ENCODE measurements around the gene APOBEC4. TPM values are rescaled to one million over a fixed set of nuclear protein-coding genes. Genes with fewer than 3 reads are reported as not detected.

The APOBEC4 gene
- total and polyA plus RNA-seq, 2 of the 4 experiments (the other 2 are of a cell fraction), result not detected

GRCh38 chr1:183605904-183606303 is 47.2 kb downstream of the APOBEC4 start (continued):
- TF ChIP-seq CTCF (conservative IDR thresholded peaks at IDR 0.05; ENCODE audit: low read depth, low read length), result no peak

DNA sequence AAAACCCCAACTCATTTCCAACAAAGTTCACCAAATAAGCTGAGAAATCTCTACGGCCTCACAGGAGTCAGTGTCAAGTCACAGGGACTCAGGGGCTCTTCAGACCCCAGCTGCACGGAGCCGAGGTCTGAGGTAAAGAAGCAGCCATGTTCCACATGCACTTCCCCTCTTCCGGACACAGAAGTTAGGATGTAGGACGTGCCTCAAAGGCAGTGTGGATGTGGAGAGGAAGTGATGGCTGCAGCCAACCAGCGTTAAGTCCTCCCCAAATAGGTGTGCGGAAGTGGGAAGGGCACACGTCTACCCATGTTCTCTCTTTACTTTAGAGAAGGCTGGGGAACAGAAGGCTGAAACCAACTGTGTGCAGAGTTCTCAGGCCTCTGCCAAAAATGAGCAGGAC is 48.3 kb downstream of the APOBEC4 start:
- H3K56ac ChIP-seq (ENCODE audit: extremely low read depth, insufficient read depth, low read length), result no peak overlapping the region
- ATAC-seq (ENCODE audit: low read depth) (no peak), DNase-seq (no peak)
- peak overlapping the region; percentile 56 for H2BK120ac ChIP-seq (ENCODE audit: low read depth, low read length)
- no peak overlapping the region for H3K4me3 ChIP-seq (ENCODE audit: insufficient read depth, low read depth, low read length)
- no peaks in the 10 kb centered on the region for H3K36me3 ChIP-seq (ENCODE audit: control insufficient read depth, insufficient read depth, low read length)
- peak overlapping the region; percentile 48 for H3K4ac ChIP-seq (ENCODE audit: low read depth, low read length)
- H4K91ac ChIP-seq (ENCODE audit: insufficient read depth, low read depth, low read length), result peak overlapping the region; percentile 19
- H3K14ac ChIP-seq (replicated peaks; ENCODE audit: low read depth, low read length), result 0 out of 2 replicates have a peak overlapping the region, but pooled peaks have one; percentile 30
- H3K9ac ChIP-seq (ENCODE audit: low read depth, low read length), result no peak overlapping the region
- H2BK20ac ChIP-seq (ENCODE audit: low read depth, low read length), result peak overlapping the region; percentile 83; the same call in 1 of the 2 replicates
- peak overlapping the region; percentile 15; the same call in 2 of the 3 replicates for H2BK15ac ChIP-seq (ENCODE audit: low read depth, low read length)
- no CpG with 5 or more reads among the region's 8 CpGs for WGBS, 2 experiments (ENCODE audit: extremely low coverage in 2 of 2, insufficient read length in 1 of 2)
- peaks cover 12% of the 10 kb centered on the region; the same call in 1 of the 2 replicates for H3K9me1 ChIP-seq (ENCODE audit: insufficient read depth, low read length)
- dilution Hi-C loops (cut with HindIII; ENCODE audit: low sequenced_read_pairs, unreplicated experiment), result no loop called here
- H2AFZ ChIP-seq (replicated peaks; ENCODE audit: low read length, poor library complexity), result peak overlapping the region; percentile 40
- no peaks in the 10 kb centered on the region for H4K20me1 ChIP-seq (ENCODE audit: insufficient read depth, low read length)
- H3K18ac ChIP-seq (ENCODE audit: low read depth, low read length), result no peak overlapping the region
- no peak overlapping the region for H3K4me2 ChIP-seq (ENCODE audit: low read depth, low read length)
- no TSS peak for BruUV-seq (replicated peaks)
- in situ Hi-C loops (cut with MboI; ENCODE audit: low sequenced_read_pairs), result no loop called here
- ChIA-PET CTCF (interaction anchor here (0.7 kb wide), 1 partner anchor 314 kb away, joined by 3 read pairs; no protein-coding TSS in a partner anchor), POLR2A (ENCODE audit: unreplicated experiment) (no interaction called here)
- TF ChIP-seq RAD21 (IDR thresholded peaks at IDR 0.05; ENCODE audit: low read length) (no peak), NFE2L2 (IDR thresholded peaks at IDR 0.05; ENCODE audit: low read depth, low read length) (no peak), MAZ (IDR thresholded peaks at IDR 0.05; ENCODE audit: borderline replicate concordance, low read depth, low read length) (no peak), CHD1 (IDR thresholded peaks at IDR 0.05; ENCODE audit: low read depth, low read length) (no peak), MXI1 (IDR thresholded peaks at IDR 0.05; ENCODE audit: borderline replicate concordance, low read depth, low read length) (no peak), RCOR1 (IDR thresholded peaks at IDR 0.05; ENCODE audit: insufficient replicate concordance, low read length) (no peak), BHLHE40 (IDR thresholded peaks at IDR 0.05; ENCODE audit: low read depth, low read length) (no peak), CEBPB (IDR thresholded peaks at IDR 0.05; ENCODE audit: low read depth, low read length) (no peak), POLR2A (IDR thresholded peaks at IDR 0.05; ENCODE audit: low read depth, low read length) (no peak), FOS (IDR thresholded peaks at IDR 0.05; ENCODE audit: low read depth, low read length) (no peak), MAFK (IDR thresholded peaks at IDR 0.05; ENCODE audit: low read depth, low read length) (no peak), CTCF (conservative IDR thresholded peaks at IDR 0.05; ENCODE audit: low read depth, low read length) (no peak)
- TF ChIP-seq, protein P1, sequence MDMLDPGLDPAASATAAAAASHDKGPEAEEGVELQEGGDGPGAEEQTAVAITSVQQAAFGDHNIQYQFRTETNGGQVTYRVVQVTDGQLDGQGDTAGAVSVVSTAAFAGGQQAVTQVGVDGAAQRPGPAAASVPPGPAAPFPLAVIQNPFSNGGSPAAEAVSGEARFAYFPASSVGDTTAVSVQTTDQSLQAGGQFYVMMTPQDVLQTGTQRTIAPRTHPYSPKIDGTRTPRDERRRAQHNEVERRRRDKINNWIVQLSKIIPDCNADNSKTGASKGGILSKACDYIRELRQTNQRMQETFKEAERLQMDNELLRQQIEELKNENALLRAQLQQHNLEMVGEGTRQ (IDR thresholded peaks at IDR 0.05; ENCODE audit: low read depth, low read length), result no peak
- no peaks in the 10 kb centered on the region; a peak in 1 of 4 replicates for H3K79me1 ChIP-seq (ENCODE audit: low read depth in 1 of 2, low read length in 2 of 2)
- peak overlapping the region; percentile 98 for H2AK5ac ChIP-seq (ENCODE audit: low read depth, low read length)
- H2BK5ac ChIP-seq (ENCODE audit: low read depth, low read length, poor library complexity, severe bottlenecking), result no peak overlapping the region
- H3K9me3 ChIP-seq (ENCODE audit: control insufficient read depth, insufficient read depth, low read length), result no peaks in the 10 kb centered on the region
- H3K23ac ChIP-seq (ENCODE audit: low read depth, low read length), result no peak overlapping the region
- H2AK9ac ChIP-seq (replicated peaks; ENCODE audit: low read depth, low read length, poor library complexity), result peak overlapping the region; percentile 20
- intact Hi-C loops (cut with micrococcal nuclease), result loop anchor here (5.0 kb wide), 1 partner anchor 133 kb away; the partner anchor contains the start of gene SMG7
- no peak overlapping the region for H4K5ac ChIP-seq (ENCODE audit: low read depth, low read length)
- H3K4me1 ChIP-seq (ENCODE audit: control insufficient read depth, insufficient read depth, low read length), result peaks cover 20% of the 10 kb centered on the region
- H3K27ac ChIP-seq (ENCODE audit: insufficient read depth, low read length), result no peak overlapping the region
- H3K27me3 ChIP-seq (ENCODE audit: control insufficient read depth, insufficient read depth, low read length), result no peaks in the 10 kb centered on the region
- peak overlapping the region in 1 of 2 experiments; percentile 47; a peak in 1 of 4 replicates for H4K8ac ChIP-seq (ENCODE audit: low read depth in 2 of 2, low read length in 2 of 2)
